ENCODE results near the gene CD84.
"Not testable (repeated sequence)": the region's sequence is repeated elsewhere in the genome, so short reads cannot be mapped to it uniquely, and the experiment has no call there.

The CD84 gene

GRCh38 chr1:160579216-160579701 is at the start of gene CD84:
Gene CD84, minus strand, starts transcription at chr1:160579496. Its CDS starts 59 bp downstream, at chr1:160579437.
- DNase-seq = no peak

GRCh38 chr1:160628799-160629263 is 49.5 kb upstream of the CD84 start:
- DNase-seq = peak; percentile 58

GRCh38 chr1:160627677-160628289 is 48.5 kb upstream of the CD84 start:
- DNase-seq = not testable (repeated sequence)

GRCh38 chr1:160626509-160627342 is 47.4 kb upstream of the CD84 start:
- DNase-seq = no peak

- peak; percentile 65 for DNase-seq
These were observed 46.6 kb upstream of the CD84 start for GRCh38 chr1:160625725-160626498.

GRCh38 chr1:160625321-160625720 is 46.0 kb upstream of the CD84 start:
- DNase-seq = no peak

GRCh38 chr1:160624464-160624863 is 45.2 kb upstream of the CD84 start:
- no peak for DNase-seq

GRCh38 chr1:160623862-160624261 is 44.6 kb upstream of the CD84 start:
- DNase-seq = no peak

- no peak for DNase-seq
These were observed 43.9 kb upstream of the CD84 start for GRCh38 chr1:160623227-160623633.

GRCh38 chr1:160622501-160623226 is 43.4 kb upstream of the CD84 start:
- no peak for DNase-seq

GRCh38 chr1:160621633-160622413 is 42.5 kb upstream of the CD84 start:
- no peak for DNase-seq

- no peak for DNase-seq
These were observed 41.8 kb upstream of the CD84 start for GRCh38 chr1:160620942-160621632.

GRCh38 chr1:160619742-160620277 is 40.5 kb upstream of the CD84 start:
- no peak for DNase-seq

GRCh38 chr1:160618763-160619274 is 39.5 kb upstream of the CD84 start:
- no peak for DNase-seq

- no peak for DNase-seq
These were observed 39.0 kb upstream of the CD84 start for GRCh38 chr1:160618327-160618726.

- DNase-seq = no peak
These were observed 36.4 kb upstream of the CD84 start for GRCh38 chr1:160615660-160616059.

- no peak for DNase-seq
These were observed 35.1 kb upstream of the CD84 start for GRCh38 chr1:160614410-160614809.

GRCh38 chr1:160612613-160613218 is 33.4 kb upstream of the CD84 start:
- DNase-seq = no peak

GRCh38 chr1:160610569-160611242 is 31.4 kb upstream of the CD84 start:
- DNase-seq = no peak

- DNase-seq = no peak
These were observed 29.6 kb upstream of the CD84 start for GRCh38 chr1:160608941-160609340.

Data from activated T-cell treated with anti-CD3 and anti-CD28 coated beads, Interleukin-2, amount 50 U/mL, for 1 hour (primary cell).